Measurements from ENCODE around the gene DNMT3B. TPM values are rescaled to one million over a fixed set of nuclear protein-coding genes. Genes with fewer than 3 reads are reported as not detected.
"Not testable (repeated sequence)": the region's sequence is repeated elsewhere in the genome, so short reads cannot be mapped to it uniquely, and the experiment has no call there.

DNMT3B gene
- total RNA-seq, 6 donors from 2014 or later: 0.76 to 2.1 (median 1.7) TPM; not detected in 1

GRCh38 chr20:32763202-32764004 is 1.2 kb downstream of the DNMT3B start:
- Histone ChIP-seq H3K27me3 (no peaks in the 10 kb centered on the region), H3K4me1 (peaks cover 13 to 32% (median 18%) of the 10 kb centered on the region in 4 donors), H3K9me3 (no peaks in the 10 kb centered on the region), H3K27ac (no peak overlapping the region), H3K4me3 (peak overlapping the region; percentile 51 to 92 (median 88)), H3K36me3 (no peaks in the 10 kb centered on the region)
- DNase-seq (peak in 1 of 2 donors; percentile 84), ATAC-seq (ENCODE audit: low FRiP score in 2 of 2) (peak; percentile 14 to 32)
- TF ChIP-seq CTCF (IDR thresholded peaks at IDR 0.05) (no peak), POLR2AphosphoS5 (IDR thresholded peaks at IDR 0.05) (no peak), POLR2A (IDR thresholded peaks at IDR 0.05) (no peak), EP300 (IDR thresholded peaks at IDR 0.05) (no peak)
- 17 to 27% methylated on average over 19 to 37 of the region's 40 CpGs for WGBS, 2 donors

GRCh38 chr20:32764005-32764960 is 2.1 kb downstream of the DNMT3B start:
- Histone ChIP-seq H3K4me3 (no peak overlapping the region), H3K4me1 (peaks cover 13 to 32% (median 18%) of the 10 kb centered on the region in 4 donors), H3K27me3 (no peaks in the 10 kb centered on the region), H3K9me3 (no peaks in the 10 kb centered on the region), H3K27ac (no peak overlapping the region), H3K36me3 (no peaks in the 10 kb centered on the region)
- no peak for TF ChIP-seq EP300 (IDR thresholded peaks at IDR 0.05)
- TF ChIP-seq POLR2AphosphoS5 (IDR thresholded peaks at IDR 0.05): no peak
- TF ChIP-seq POLR2A (IDR thresholded peaks at IDR 0.05): no peak
- TF ChIP-seq CTCF (IDR thresholded peaks at IDR 0.05): no peak
- WGBS, 2 donors: 52 to 53% methylated on average over 17 of the region's 17 CpGs
- DNase-seq (no peak), ATAC-seq (ENCODE audit: low FRiP score in 2 of 2) (no peak)

GRCh38 chr20:32765230-32765875 is 3.2 kb downstream of the DNMT3B start:
- ATAC-seq (ENCODE audit: low FRiP score in 2 of 2); H3K27me3 ChIP-seq; H3K4me3 ChIP-seq; H3K27ac ChIP-seq; H3K36me3 ChIP-seq; H3K9me3 ChIP-seq; DNase-seq: not testable (repeated sequence)
- H3K4me1 ChIP-seq: peaks cover 13 to 32% (median 18%) of the 10 kb centered on the region in 4 donors
- WGBS, 2 donors: 86 to 87% methylated on average over 17 of the region's 17 CpGs

GRCh38 chr20:32767418-32768198 is 5.4 kb downstream of the DNMT3B start:
- no peak overlapping the region for H3K27ac ChIP-seq
- ATAC-seq (ENCODE audit: low FRiP score in 2 of 2) (no peak), DNase-seq (no peak)
- no peak overlapping the region for H3K4me3 ChIP-seq
- H3K4me1 ChIP-seq: peaks cover 9 to 18% (median 13%) of the 10 kb centered on the region in 4 donors
- H3K36me3 ChIP-seq: no peaks in the 10 kb centered on the region
- 87 to 89% methylated on average over 8 to 9 of the region's 9 CpGs for WGBS, 2 donors
- H3K9me3 ChIP-seq: no peaks in the 10 kb centered on the region
- no peaks in the 10 kb centered on the region for H3K27me3 ChIP-seq
- TF ChIP-seq EP300 (IDR thresholded peaks at IDR 0.05): no peak
- TF ChIP-seq POLR2AphosphoS5 (IDR thresholded peaks at IDR 0.05): no peak
- TF ChIP-seq POLR2A (IDR thresholded peaks at IDR 0.05): no peak
- TF ChIP-seq CTCF (IDR thresholded peaks at IDR 0.05): no peak
